Mesenchymal stem cell (in vitro differentiated cells and primary cell): Measurements from ENCODE around the gene SLC9A8.

ENCODE experiments used
- DNase-seq: peaks from one replicate; pipeline ENCODE4 v3.0.0-alpha.2; 2013
- H2AFZ ChIP-seq: one replicate; pipeline ENCODE4 v1.6.1; 2013; ENCODE audit warnings: low read depth, mild to moderate bottlenecking, control low read depth, inconsistent platforms, low read length, moderate library complexity
- H2AK5ac ChIP-seq: 2 replicates; pipeline ENCODE4 v1.6.1; 2013; ENCODE audit warnings: low read length, moderate library complexity, mild to moderate bottlenecking, inconsistent platforms; ENCODE audit not compliant: severe bottlenecking
- H2BK120ac ChIP-seq: one replicate; pipeline ENCODE4 v1.6.1; 2013; ENCODE audit warnings: low read depth, mild to moderate bottlenecking, inconsistent platforms, low read length, moderate library complexity
- H2BK12ac ChIP-seq, 2 experiments: one replicate each; pipeline ENCODE4 v1.6.1; 2013; ENCODE audit warnings: inconsistent platforms in 2 of 2, low read length in 2 of 2, mild to moderate bottlenecking in 2 of 2, moderate library complexity in 2 of 2, control low read depth in 1 of 2
- H2BK15ac ChIP-seq: one replicate; pipeline ENCODE4 v1.6.1; 2013; ENCODE audit warnings: mild to moderate bottlenecking, low read depth, inconsistent platforms; ENCODE audit not compliant: poor library complexity, severe bottlenecking
- H2BK5ac ChIP-seq: 2 replicates; pipeline ENCODE4 v1.6.1; 2013; ENCODE audit warnings: low read depth, mild to moderate bottlenecking, low read length, control low read depth, inconsistent platforms; ENCODE audit not compliant: poor library complexity, severe bottlenecking
- H3K14ac ChIP-seq, 2 experiments: one replicate each; pipeline ENCODE4 v1.6.1; 2013; ENCODE audit warnings: inconsistent platforms in 2 of 2, low read length in 2 of 2, control low read depth in 1 of 2, mild to moderate bottlenecking in 1 of 2, moderate library complexity in 1 of 2
- H3K18ac ChIP-seq, 2 experiments: one replicate each; pipeline ENCODE4 v1.6.1; 2013; ENCODE audit warnings: inconsistent platforms in 2 of 2, low read length in 2 of 2, control low read depth in 1 of 2, low read depth in 1 of 2, mild to moderate bottlenecking in 1 of 2
- H3K23ac ChIP-seq, 2 experiments: one replicate each; pipeline ENCODE4 v1.6.1; 2013; ENCODE audit warnings: inconsistent platforms in 2 of 2, low read length in 2 of 2, mild to moderate bottlenecking in 2 of 2, moderate library complexity in 2 of 2, control low read depth in 1 of 2
- H3K27ac ChIP-seq: 2 replicates; pipeline ENCODE4 v1.5.1; 2013; ENCODE audit warnings: mild to moderate bottlenecking, moderate library complexity, low read length, control low read depth, inconsistent platforms; ENCODE audit not compliant: poor library complexity, severe bottlenecking
- H3K27me3 ChIP-seq, 2 experiments: 2 replicates each; pipeline versions ENCODE4 v1.6.1 to v1.7.0; 2013; ENCODE audit warnings: low read length in 2 of 2, mild to moderate bottlenecking in 2 of 2, moderate library complexity in 2 of 2, control low read depth in 1 of 2, inconsistent platforms in 1 of 2; ENCODE audit not compliant: control insufficient read depth in 1 of 2, insufficient read depth in 1 of 2
- H3K36me3 ChIP-seq, 2 experiments: 2 replicates each; pipeline versions ENCODE4 v1.6.1 to v1.7.0; 2013; ENCODE audit warnings: low read length in 2 of 2, control low read depth in 1 of 2, inconsistent platforms in 1 of 2, low read depth in 1 of 2, mild to moderate bottlenecking in 1 of 2; ENCODE audit not compliant: insufficient read depth in 2 of 2, control insufficient read depth in 1 of 2
- H3K4ac ChIP-seq, 2 experiments: one replicate each; pipeline ENCODE4 v1.6.1; 2013; ENCODE audit warnings: inconsistent platforms in 2 of 2, low read length in 2 of 2, mild to moderate bottlenecking in 2 of 2, moderate library complexity in 2 of 2, control low read depth in 1 of 2, low read depth in 1 of 2
- H3K4me1 ChIP-seq: 2 replicates; pipeline ENCODE4 v1.6.1; 2013; ENCODE audit warnings: low read depth, low read length, control low read depth; ENCODE audit not compliant: control insufficient read depth, insufficient read depth
- H3K4me2 ChIP-seq: 2 replicates; pipeline ENCODE4 v1.6.1; 2013; ENCODE audit warnings: low read length, mild to moderate bottlenecking, inconsistent platforms; ENCODE audit not compliant: poor library complexity, severe bottlenecking
- H3K4me3 ChIP-seq, 2 experiments: 2 replicates each; pipeline versions ENCODE4 v1.5.1 to v1.7.0; 2013; ENCODE audit warnings: low read length in 2 of 2, mild to moderate bottlenecking in 2 of 2, control low read depth in 1 of 2, low read depth in 1 of 2; ENCODE audit not compliant: insufficient read depth in 1 of 2
- H3K79me1 ChIP-seq: replicated peaks from 2 replicates; pipeline ENCODE4 v1.6.1; 2013; ENCODE audit warnings: mild to moderate bottlenecking, control low read depth, low read length, inconsistent platforms; ENCODE audit not compliant: poor library complexity, severe bottlenecking
- H3K9ac ChIP-seq: 2 replicates; pipeline ENCODE4 v1.7.0; 2013; ENCODE audit warnings: mild to moderate bottlenecking, low read length, moderate library complexity
- H3K9me3 ChIP-seq: 2 replicates; pipeline ENCODE4 v1.7.0; 2013; ENCODE audit warnings: mild to moderate bottlenecking, low read length; ENCODE audit not compliant: control insufficient read depth
- H4K8ac ChIP-seq: one replicate; pipeline ENCODE4 v1.6.1; 2013; ENCODE audit warnings: inconsistent platforms, mild to moderate bottlenecking, low read length, moderate library complexity
- H4K91ac ChIP-seq: one replicate; pipeline ENCODE4 v1.6.1; 2013; ENCODE audit warnings: mild to moderate bottlenecking, low read length, inconsistent platforms
- WGBS: methylation state at CpG from one replicate; pipeline ENCODE4 v1.1.7; 2013; ENCODE audit warnings: mixed read lengths; 5-methylcytosine and 5-hydroxymethylcytosine counted together

Gene SLC9A8

DNA sequence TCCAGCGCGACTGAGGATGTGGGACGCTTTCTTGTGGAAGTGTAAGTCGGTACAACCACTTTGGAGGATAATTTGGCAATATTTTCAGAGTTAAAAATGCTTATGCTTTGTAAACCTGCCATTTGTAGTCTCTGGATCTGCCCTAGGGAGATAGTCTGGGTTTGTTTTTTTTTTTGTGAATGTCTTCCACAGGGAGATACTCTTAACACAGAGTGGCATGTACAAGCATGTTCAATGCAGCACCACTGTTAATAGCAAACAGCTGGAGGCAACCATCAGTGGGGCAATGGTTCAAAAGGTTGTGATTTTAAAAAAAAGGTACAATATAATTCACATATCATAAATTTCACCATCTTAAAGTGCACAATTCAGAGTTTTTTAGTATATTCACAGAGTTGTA lies 22.4 kb downstream of the SLC9A8 start:
- H2BK120ac ChIP-seq = no peak overlapping the region

DNA sequence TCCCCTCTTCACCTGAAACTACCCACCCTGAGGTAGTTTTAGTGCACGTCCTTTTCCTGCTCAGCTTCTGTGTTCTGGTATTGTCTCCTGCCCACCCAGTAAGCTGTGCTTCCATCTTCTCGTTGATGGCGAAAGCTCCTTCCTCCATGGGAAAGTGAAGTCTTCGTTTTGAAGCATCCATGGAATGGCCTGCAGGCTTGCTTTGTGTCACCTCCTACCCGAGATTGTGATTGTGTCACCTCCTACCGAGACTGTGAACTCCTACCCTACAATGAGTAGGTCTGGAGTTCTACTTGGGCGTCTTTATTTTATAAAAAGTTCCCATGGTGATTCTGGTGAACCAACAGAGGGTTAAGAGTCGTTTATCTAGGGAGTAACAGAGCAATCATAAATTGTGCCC lies 25.9 kb downstream of the SLC9A8 start:
- Histone ChIP-seq H3K4me2 (no peak overlapping the region), H2BK15ac (no peak overlapping the region), H2AK5ac (no peak overlapping the region), H4K8ac (no peak overlapping the region), H3K23ac (no peak overlapping the region), H3K36me3 (peaks cover 7 to 31% of the 10 kb centered on the region in 2 experiments), H3K79me1 (no peaks in the 10 kb centered on the region), H3K4me3 (no peak overlapping the region), H4K91ac (no peak overlapping the region), H3K9ac (no peak overlapping the region), H2BK5ac (no peak overlapping the region), H3K9me3 (peaks cover 5% of the 10 kb centered on the region), H3K4ac (no peak overlapping the region), H2BK12ac (no peak overlapping the region), H3K27me3 (no peaks in the 10 kb centered on the region), H3K14ac (no peak overlapping the region), H2BK120ac (no peak overlapping the region), H3K18ac (no peak overlapping the region), H3K27ac (no peak overlapping the region), H3K4me1 (no peaks in the 10 kb centered on the region), H2AFZ (no peak overlapping the region)
- WGBS = 80% methylated on average over 8 of the region's 8 CpGs
- DNase-seq = no peak

More for the DNA sequence above, 22.4 kb downstream of the SLC9A8 start:
- H3K36me3 ChIP-seq = peaks cover 23 to 36% of the 10 kb centered on the region in 2 experiments
- no peak overlapping the region for H3K14ac ChIP-seq
- no peaks in the 10 kb centered on the region for H3K27me3 ChIP-seq
- H2BK5ac ChIP-seq = no peak overlapping the region
- H2BK12ac ChIP-seq = no peak overlapping the region
- no peak overlapping the region for H2BK15ac ChIP-seq
- H3K18ac ChIP-seq = no peak overlapping the region
- H3K4ac ChIP-seq = no peak overlapping the region
- no peak for DNase-seq
- no peak overlapping the region for H3K27ac ChIP-seq
- H3K4me3 ChIP-seq = no peak overlapping the region
- no peak overlapping the region for H4K8ac ChIP-seq
- no peaks in the 10 kb centered on the region for H3K9me3 ChIP-seq
- peak overlapping the region; percentile 43 for H3K9ac ChIP-seq
- WGBS = 98% methylated on average over 4 of the region's 4 CpGs
- H3K4me1 ChIP-seq = no peaks in the 10 kb centered on the region
- H2AFZ ChIP-seq = no peak overlapping the region
- peaks cover 9% of the 10 kb centered on the region for H3K79me1 ChIP-seq
- no peak overlapping the region for H3K4me2 ChIP-seq
- no peak overlapping the region for H2AK5ac ChIP-seq
- no peak overlapping the region for H3K23ac ChIP-seq
- H4K91ac ChIP-seq = no peak overlapping the region

DNA sequence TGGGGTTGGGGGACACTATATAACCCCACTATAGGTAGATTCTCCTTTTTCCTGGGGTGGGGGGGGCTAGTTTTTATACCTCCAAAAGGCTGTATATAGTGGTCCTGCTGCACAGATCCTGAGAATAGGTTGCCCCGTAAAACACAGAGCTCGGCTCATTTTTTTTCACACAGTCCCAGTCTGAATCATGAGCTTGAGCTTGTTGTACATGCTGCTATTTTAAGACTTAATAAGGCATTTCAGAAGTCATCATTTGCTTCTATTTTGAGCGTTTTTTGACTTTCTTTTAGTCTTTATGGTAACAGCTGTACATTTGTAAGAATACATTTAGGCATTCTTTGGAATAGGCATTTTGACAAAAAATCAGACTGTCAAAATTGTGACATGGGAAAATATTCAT lies 30.5 kb downstream of the SLC9A8 start:
- H2BK120ac ChIP-seq = no peak overlapping the region
- no peak for DNase-seq
- no peak overlapping the region for H2BK12ac ChIP-seq
- peaks cover 5% of the 10 kb centered on the region for H3K9me3 ChIP-seq
- H2AK5ac ChIP-seq = no peak overlapping the region
- H3K79me1 ChIP-seq = peaks cover 2% of the 10 kb centered on the region
- H3K27ac ChIP-seq = no peak overlapping the region
- H3K4me3 ChIP-seq = no peak overlapping the region
- H3K4me2 ChIP-seq = no peak overlapping the region
- H2BK5ac ChIP-seq = no peak overlapping the region
- H3K4me1 ChIP-seq = no peaks in the 10 kb centered on the region
- WGBS = 100% methylated on average over 2 of the region's 3 CpGs
- H3K23ac ChIP-seq = no peak overlapping the region
- H3K9ac ChIP-seq = no peak overlapping the region
- no peak overlapping the region for H3K14ac ChIP-seq
- H2AFZ ChIP-seq = no peak overlapping the region
- no peak overlapping the region for H4K8ac ChIP-seq
- H3K18ac ChIP-seq = no peak overlapping the region
- peaks cover 8 to 34% of the 10 kb centered on the region in 2 experiments for H3K36me3 ChIP-seq
- no peak overlapping the region for H3K4ac ChIP-seq
- no peak overlapping the region for H2BK15ac ChIP-seq
- no peak overlapping the region for H4K91ac ChIP-seq
- H3K27me3 ChIP-seq = no peaks in the 10 kb centered on the region

DNA sequence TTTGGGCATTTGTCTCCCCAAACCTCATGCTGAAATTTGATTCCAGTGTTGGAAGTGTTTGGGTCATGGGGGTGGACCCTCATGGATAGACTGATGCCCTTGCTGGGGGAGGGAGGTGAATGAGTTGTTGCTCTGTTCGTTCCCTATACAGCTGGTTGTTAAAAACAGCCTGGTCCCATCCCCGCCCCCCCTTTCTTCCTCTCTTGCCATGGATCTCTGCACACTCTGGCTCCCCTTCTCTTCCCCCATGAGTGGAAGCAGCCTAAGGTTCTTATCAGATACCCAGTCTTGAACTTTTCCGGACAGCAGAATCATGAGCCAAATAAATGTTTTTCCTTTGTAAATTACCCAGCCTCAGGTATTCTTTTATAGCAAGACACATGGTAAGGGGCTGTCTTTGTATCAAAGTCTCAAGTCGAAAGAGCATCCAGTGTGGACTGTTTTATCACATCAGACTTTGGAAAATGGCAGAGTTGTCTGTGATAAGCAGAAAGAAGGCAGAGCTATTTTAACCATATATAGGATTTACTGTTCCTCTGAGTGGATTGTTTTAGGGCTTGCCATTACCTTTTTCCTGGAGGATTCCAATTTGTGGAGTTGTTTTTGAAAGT lies 31.2 kb downstream of the SLC9A8 start:
- no peak overlapping the region for H3K14ac ChIP-seq
- no peak overlapping the region for H4K91ac ChIP-seq
- peaks cover 5% of the 10 kb centered on the region for H3K9me3 ChIP-seq
- H3K79me1 ChIP-seq = peaks cover 3% of the 10 kb centered on the region
- no peak overlapping the region for H3K23ac ChIP-seq
- no peaks in the 10 kb centered on the region for H3K27me3 ChIP-seq
- H2BK120ac ChIP-seq = no peak overlapping the region
- no peak overlapping the region for H3K4me2 ChIP-seq
- H3K4ac ChIP-seq = no peak overlapping the region
- H2BK15ac ChIP-seq = no peak overlapping the region
- no peaks in the 10 kb centered on the region for H3K4me1 ChIP-seq
- H3K36me3 ChIP-seq = peaks cover 11 to 37% of the 10 kb centered on the region in 2 experiments
- no peak overlapping the region for H3K18ac ChIP-seq
- no peak overlapping the region for H4K8ac ChIP-seq
- H2AK5ac ChIP-seq = no peak overlapping the region
- H2BK12ac ChIP-seq = no peak overlapping the region
- no peak overlapping the region for H3K9ac ChIP-seq
- 74% methylated on average over 4 of the region's 4 CpGs for WGBS
- H3K27ac ChIP-seq = no peak overlapping the region
- no peak overlapping the region for H2BK5ac ChIP-seq
- H2AFZ ChIP-seq = no peak overlapping the region
- H3K4me3 ChIP-seq = no peak overlapping the region
- no peak for DNase-seq
